ENCODE data around the gene CTNNA2.
"Not testable (repeated sequence)": the region's sequence is repeated elsewhere in the genome, so short reads cannot be mapped to it uniquely, and the experiment has no call there.

The CTNNA2 gene

GRCh38 chr2:80146757-80147156, 633.9 kb downstream of the CTNNA2 start:
- H3K27me3 ChIP-seq (ENCODE audit: control insufficient read depth, insufficient read depth, low read length); H3K36me3 ChIP-seq (ENCODE audit: control insufficient read depth, insufficient read depth, low read length); H3K4me1 ChIP-seq (ENCODE audit: control insufficient read depth, insufficient read depth, low read length); H3K9ac ChIP-seq (ENCODE audit: low read length); H3K4me3 ChIP-seq (ENCODE audit: low read length); H3K27ac ChIP-seq (ENCODE audit: low read depth, low read length): not testable (repeated sequence)

GRCh38 chr2:80147690-80148089, 634.8 kb downstream of the CTNNA2 start:
- Histone ChIP-seq H3K9ac (ENCODE audit: low read length) (no peak overlapping the region), H3K4me1 (ENCODE audit: control insufficient read depth, insufficient read depth, low read length) (no peaks in the 10 kb centered on the region), H3K4me3 (ENCODE audit: low read length) (no peak overlapping the region)

GRCh38 chr2:80148906-80149305, 636.1 kb downstream of the CTNNA2 start:
- Histone ChIP-seq H3K27ac (ENCODE audit: low read depth, low read length) (no peak overlapping the region), H3K4me1 (ENCODE audit: control insufficient read depth, insufficient read depth, low read length) (no peaks in the 10 kb centered on the region)

More at GRCh38 chr2:80147690-80148089, 634.8 kb downstream of the CTNNA2 start:
- Histone ChIP-seq H3K27ac (ENCODE audit: low read depth, low read length) (no peak overlapping the region), H3K36me3 (ENCODE audit: control insufficient read depth, insufficient read depth, low read length) (no peaks in the 10 kb centered on the region), H3K27me3 (ENCODE audit: control insufficient read depth, insufficient read depth, low read length) (no peaks in the 10 kb centered on the region)

GRCh38 chr2:80149991-80150390, 637.1 kb downstream of the CTNNA2 start:
- H3K36me3 ChIP-seq (ENCODE audit: control insufficient read depth, insufficient read depth, low read length) = no peaks in the 10 kb centered on the region
- H3K27ac ChIP-seq (ENCODE audit: low read depth, low read length) = no peak overlapping the region
- no peaks in the 10 kb centered on the region for H3K4me1 ChIP-seq (ENCODE audit: control insufficient read depth, insufficient read depth, low read length)
- no peaks in the 10 kb centered on the region for H3K27me3 ChIP-seq (ENCODE audit: control insufficient read depth, insufficient read depth, low read length)
- H3K9ac ChIP-seq (ENCODE audit: low read length) = no peak overlapping the region
- no peak overlapping the region for H3K4me3 ChIP-seq (ENCODE audit: low read length)

More at GRCh38 chr2:80148906-80149305, 636.1 kb downstream of the CTNNA2 start:
- Histone ChIP-seq H3K4me3 (ENCODE audit: low read length) (no peak overlapping the region), H3K36me3 (ENCODE audit: control insufficient read depth, insufficient read depth, low read length) (no peaks in the 10 kb centered on the region), H3K27me3 (ENCODE audit: control insufficient read depth, insufficient read depth, low read length) (no peaks in the 10 kb centered on the region), H3K9ac (ENCODE audit: low read length) (no peak overlapping the region)

- Histone ChIP-seq H3K9ac (ENCODE audit: low read length) (no peak overlapping the region), H3K4me3 (ENCODE audit: low read length) (no peak overlapping the region), H3K36me3 (ENCODE audit: control insufficient read depth, insufficient read depth, low read length) (no peaks in the 10 kb centered on the region)
Observed at GRCh38 chr2:80151248-80151647, 638.4 kb downstream of the CTNNA2 start.

GRCh38 chr2:80151651-80152050, 638.8 kb downstream of the CTNNA2 start:
- Histone ChIP-seq H3K36me3 (ENCODE audit: control insufficient read depth, insufficient read depth, low read length) (no peaks in the 10 kb centered on the region), H3K4me3 (ENCODE audit: low read length) (no peak overlapping the region), H3K9ac (ENCODE audit: low read length) (no peak overlapping the region), H3K27me3 (ENCODE audit: control insufficient read depth, insufficient read depth, low read length) (no peaks in the 10 kb centered on the region), H3K27ac (ENCODE audit: low read depth, low read length) (no peak overlapping the region), H3K4me1 (ENCODE audit: control insufficient read depth, insufficient read depth, low read length) (no peaks in the 10 kb centered on the region)

More at GRCh38 chr2:80151248-80151647, 638.4 kb downstream of the CTNNA2 start:
- Histone ChIP-seq H3K27ac (ENCODE audit: low read depth, low read length) (no peak overlapping the region), H3K4me1 (ENCODE audit: control insufficient read depth, insufficient read depth, low read length) (no peaks in the 10 kb centered on the region), H3K27me3 (ENCODE audit: control insufficient read depth, insufficient read depth, low read length) (no peaks in the 10 kb centered on the region)

- Histone ChIP-seq H3K27ac (ENCODE audit: low read depth, low read length) (no peak overlapping the region), H3K4me3 (ENCODE audit: low read length) (no peak overlapping the region), H3K27me3 (ENCODE audit: control insufficient read depth, insufficient read depth, low read length) (no peaks in the 10 kb centered on the region), H3K4me1 (ENCODE audit: control insufficient read depth, insufficient read depth, low read length) (no peaks in the 10 kb centered on the region), H3K9ac (ENCODE audit: low read length) (no peak overlapping the region), H3K36me3 (ENCODE audit: control insufficient read depth, insufficient read depth, low read length) (no peaks in the 10 kb centered on the region)
Observed at GRCh38 chr2:80153151-80153550, 640.3 kb downstream of the CTNNA2 start.

- H3K4me1 ChIP-seq (ENCODE audit: control insufficient read depth, insufficient read depth, low read length) = no peaks in the 10 kb centered on the region
- H3K27me3 ChIP-seq (ENCODE audit: control insufficient read depth, insufficient read depth, low read length) = no peaks in the 10 kb centered on the region
- H3K4me3 ChIP-seq (ENCODE audit: low read length) = no peak overlapping the region
- H3K36me3 ChIP-seq (ENCODE audit: control insufficient read depth, insufficient read depth, low read length) = no peaks in the 10 kb centered on the region
- H3K27ac ChIP-seq (ENCODE audit: low read depth, low read length) = no peak overlapping the region
- no peak overlapping the region for H3K9ac ChIP-seq (ENCODE audit: low read length)
Observed at GRCh38 chr2:80153768-80154167, 640.9 kb downstream of the CTNNA2 start.

GRCh38 chr2:80154231-80154915, 641.5 kb downstream of the CTNNA2 start:
- no peaks in the 10 kb centered on the region for H3K36me3 ChIP-seq (ENCODE audit: control insufficient read depth, insufficient read depth, low read length)
- no peak overlapping the region for H3K4me3 ChIP-seq (ENCODE audit: low read length)
- H3K27ac ChIP-seq (ENCODE audit: low read depth, low read length) = no peak overlapping the region
- H3K9ac ChIP-seq (ENCODE audit: low read length) = no peak overlapping the region
- H3K4me1 ChIP-seq (ENCODE audit: control insufficient read depth, insufficient read depth, low read length) = no peaks in the 10 kb centered on the region
- no peaks in the 10 kb centered on the region for H3K27me3 ChIP-seq (ENCODE audit: control insufficient read depth, insufficient read depth, low read length)

GRCh38 chr2:80164375-80164774, 651.5 kb downstream of the CTNNA2 start:
- no peak overlapping the region for H3K4me3 ChIP-seq (ENCODE audit: low read length)
- no peaks in the 10 kb centered on the region for H3K36me3 ChIP-seq (ENCODE audit: control insufficient read depth, insufficient read depth, low read length)
- H3K27me3 ChIP-seq (ENCODE audit: control insufficient read depth, insufficient read depth, low read length) = no peaks in the 10 kb centered on the region
- no peak overlapping the region for H3K9ac ChIP-seq (ENCODE audit: low read length)
- H3K4me1 ChIP-seq (ENCODE audit: control insufficient read depth, insufficient read depth, low read length) = no peaks in the 10 kb centered on the region
- no peak overlapping the region for H3K27ac ChIP-seq (ENCODE audit: low read depth, low read length)

GRCh38 chr2:80166483-80167171, 653.8 kb downstream of the CTNNA2 start:
- Histone ChIP-seq H3K4me1 (ENCODE audit: control insufficient read depth, insufficient read depth, low read length) (no peaks in the 10 kb centered on the region), H3K27ac (ENCODE audit: low read depth, low read length) (no peak overlapping the region), H3K27me3 (ENCODE audit: control insufficient read depth, insufficient read depth, low read length) (no peaks in the 10 kb centered on the region), H3K4me3 (ENCODE audit: low read length) (no peak overlapping the region), H3K9ac (ENCODE audit: low read length) (no peak overlapping the region), H3K36me3 (ENCODE audit: control insufficient read depth, insufficient read depth, low read length) (no peaks in the 10 kb centered on the region)

GRCh38 chr2:80167284-80167808, 654.5 kb downstream of the CTNNA2 start:
- Histone ChIP-seq H3K36me3 (ENCODE audit: control insufficient read depth, insufficient read depth, low read length) (no peaks in the 10 kb centered on the region), H3K9ac (ENCODE audit: low read length) (no peak overlapping the region), H3K4me3 (ENCODE audit: low read length) (no peak overlapping the region), H3K27ac (ENCODE audit: low read depth, low read length) (no peak overlapping the region), H3K27me3 (ENCODE audit: control insufficient read depth, insufficient read depth, low read length) (no peaks in the 10 kb centered on the region), H3K4me1 (ENCODE audit: control insufficient read depth, insufficient read depth, low read length) (no peaks in the 10 kb centered on the region)

Measured in rectal smooth muscle tissue (tissue), 1 donor.